ENCODE measurements around the gene DYRK3.

GRCh38 chr1:206591696-206592095, 43.6 kb upstream of the DYRK3 start:
- TF ChIP-seq, protein P1, sequence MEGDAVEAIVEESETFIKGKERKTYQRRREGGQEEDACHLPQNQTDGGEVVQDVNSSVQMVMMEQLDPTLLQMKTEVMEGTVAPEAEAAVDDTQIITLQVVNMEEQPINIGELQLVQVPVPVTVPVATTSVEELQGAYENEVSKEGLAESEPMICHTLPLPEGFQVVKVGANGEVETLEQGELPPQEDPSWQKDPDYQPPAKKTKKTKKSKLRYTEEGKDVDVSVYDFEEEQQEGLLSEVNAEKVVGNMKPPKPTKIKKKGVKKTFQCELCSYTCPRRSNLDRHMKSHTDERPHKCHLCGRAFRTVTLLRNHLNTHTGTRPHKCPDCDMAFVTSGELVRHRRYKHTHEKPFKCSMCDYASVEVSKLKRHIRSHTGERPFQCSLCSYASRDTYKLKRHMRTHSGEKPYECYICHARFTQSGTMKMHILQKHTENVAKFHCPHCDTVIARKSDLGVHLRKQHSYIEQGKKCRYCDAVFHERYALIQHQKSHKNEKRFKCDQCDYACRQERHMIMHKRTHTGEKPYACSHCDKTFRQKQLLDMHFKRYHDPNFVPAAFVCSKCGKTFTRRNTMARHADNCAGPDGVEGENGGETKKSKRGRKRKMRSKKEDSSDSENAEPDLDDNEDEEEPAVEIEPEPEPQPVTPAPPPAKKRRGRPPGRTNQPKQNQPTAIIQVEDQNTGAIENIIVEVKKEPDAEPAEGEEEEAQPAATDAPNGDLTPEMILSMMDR (IDR thresholded peaks at IDR 0.05): no peak
- TF ChIP-seq POLR2A (IDR thresholded peaks at IDR 0.05): no peak

Measured in thyroid gland (tissue), 4 donors.